ENCODE measurements around the gene ALCAM. TPM values are rescaled to one million over a fixed set of nuclear protein-coding genes. Genes with fewer than 3 reads are reported as not detected.

Gene ALCAM
- total and polyA plus RNA-seq, 2 donors (not counting 3 experiments of a cell fraction or from before 2014, with no cell fraction given) = 46.3 to 118 TPM

DNA sequence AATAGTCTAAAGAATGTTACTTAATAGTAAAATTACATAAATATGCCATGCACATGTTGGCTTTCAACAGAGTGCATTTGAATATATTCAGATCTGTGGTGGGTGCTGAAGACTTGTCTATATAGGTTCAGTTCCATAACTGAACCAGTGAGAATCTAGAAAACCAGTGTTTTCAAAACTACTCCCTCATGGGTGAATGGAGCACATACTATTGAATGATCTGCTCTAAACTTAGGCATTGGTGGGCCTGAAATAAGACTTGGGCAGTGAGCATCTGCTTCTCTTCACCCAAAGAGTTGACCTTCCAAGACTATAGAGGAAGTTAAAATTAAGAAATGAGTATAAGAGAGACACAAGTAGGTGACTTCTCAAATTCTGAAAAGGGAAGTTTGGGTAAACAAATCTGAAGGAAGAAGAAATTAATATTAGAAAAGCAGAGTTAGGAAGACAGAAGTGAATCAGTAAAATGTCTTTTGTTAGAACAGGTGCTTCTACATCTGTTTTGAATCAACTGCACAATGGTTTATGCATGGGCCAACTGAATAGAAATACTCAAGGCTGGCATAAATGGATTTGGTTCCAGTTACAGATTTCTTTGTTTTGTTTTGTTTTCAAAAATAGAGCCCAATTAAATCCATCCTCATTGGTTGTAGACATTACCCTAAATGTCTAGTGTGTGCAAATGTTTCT is 19.3 kb downstream of the ALCAM start:
- Histone ChIP-seq H3K4me1 (ENCODE audit: control insufficient read depth, extremely low read depth, insufficient read depth, low read length) (no peaks in the 10 kb centered on the region), H4K20me1 (replicated peaks; ENCODE audit: control insufficient read depth, extremely low read depth, insufficient read depth, low read length) (no peaks in the 10 kb centered on the region), H3K4me2 (ENCODE audit: insufficient read depth, low read length) (no peak overlapping the region), H3K27ac (ENCODE audit: insufficient read depth, low read depth, low read length) (no peak overlapping the region), H3K9ac (replicated peaks; ENCODE audit: extremely low read depth, insufficient read depth, low read length) (no peak overlapping the region), H3K4me3 (replicated peaks in 1 of 3; ENCODE audit: insufficient read depth in 1 of 3, low read depth in 1 of 3, low read length in 3 of 3) (no peak overlapping the region), H3K27me3 (ENCODE audit: control insufficient read depth in 2 of 2, insufficient read depth in 2 of 2, low read length in 2 of 2) (no peaks in the 10 kb centered on the region), H3K79me2 (ENCODE audit: control insufficient read depth, insufficient read depth, low read length) (peaks cover 44% of the 10 kb centered on the region), H3K9me3 (replicated peaks; ENCODE audit: control insufficient read depth, insufficient read depth, low read length) (no peaks in the 10 kb centered on the region), H3K36me3 (ENCODE audit: control insufficient read depth in 2 of 2, extremely low read depth in 1 of 2, insufficient read depth in 2 of 2, low read length in 2 of 2) (no peaks in the 10 kb centered on the region), H2AFZ (ENCODE audit: low read depth, low read length) (no peak overlapping the region), H3K9me1 (replicated peaks; ENCODE audit: control insufficient read depth, extremely low read depth, insufficient read depth, low read length) (peaks cover 2% of the 10 kb centered on the region)
- DNase-seq (ENCODE audit: low read depth, low spot score) (no peak), FAIRE-seq (no peak)
- dilution Hi-C loops (cut with MboI; ENCODE audit: extremely low pct_ligation_motif_present, low sequenced_read_pairs) (no loop called here), intact Hi-C loops (cut with micrococcal nuclease) (no loop called here)
- no TSS peak for BruUV-seq (replicated peaks)
- ChIA-PET CTCF (no interaction called here), POLR2A (no interaction called here)
- TF ChIP-seq FOS (IDR thresholded peaks at IDR 0.05; ENCODE audit: borderline replicate concordance, insufficient read depth, low read length) = no peak
- TF ChIP-seq MYC (IDR thresholded peaks at IDR 0.05; ENCODE audit: low read depth, low read length) = no peak
- TF ChIP-seq GATA2 (IDR thresholded peaks at IDR 0.05; ENCODE audit: insufficient read depth, insufficient read length, low read depth, low read length) = no peak
- TF ChIP-seq POLR2A (IDR thresholded peaks at IDR 0.05; ENCODE audit: low read depth, low read length) = no peak
- no peak for TF ChIP-seq JUN (IDR thresholded peaks at IDR 0.05; ENCODE audit: borderline replicate concordance, insufficient read depth, insufficient read length, low read depth)
- no peak for TF ChIP-seq POLR2AphosphoS5 (IDR thresholded peaks at IDR 0.05; ENCODE audit: insufficient read depth, low read depth, low read length)
- no peak for TF ChIP-seq CTCF (IDR thresholded peaks at IDR 0.05; ENCODE audit: extremely low read depth in 1 of 2, insufficient read depth in 1 of 2, low read depth in 1 of 2, low read length in 2 of 2)
- TF ChIP-seq EZH2 (IDR thresholded peaks at IDR 0.05; ENCODE audit: borderline replicate concordance, low read depth, low read length, severe bottlenecking) = no peak
- TF ChIP-seq, protein P1, sequence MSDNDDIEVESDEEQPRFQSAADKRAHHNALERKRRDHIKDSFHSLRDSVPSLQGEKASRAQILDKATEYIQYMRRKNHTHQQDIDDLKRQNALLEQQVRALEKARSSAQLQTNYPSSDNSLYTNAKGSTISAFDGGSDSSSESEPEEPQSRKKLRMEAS (IDR thresholded peaks at IDR 0.05; ENCODE audit: insufficient read depth, insufficient read length) = no peak
